Skeletal muscle tissue (tissue), 5 donors: Measurements from ENCODE around the gene SLC25A43. TPM values are rescaled to one million over a fixed set of nuclear protein-coding genes. Genes with fewer than 3 reads are reported as not detected.

Experiments
- H3K27ac ChIP-seq: one replicate; pipeline ENCODE4 v1.7.0; 2013; ENCODE audit warnings: mild to moderate bottlenecking, low read depth, low read length, inconsistent platforms
- H3K27me3 ChIP-seq, 3 donors: one replicate each; pipeline ENCODE4 v1.7.0; 2013; ENCODE audit warnings: low read length in 3 of 3; ENCODE audit not compliant: control insufficient read depth in 3 of 3, insufficient read depth in 3 of 3
- H3K36me3 ChIP-seq, 3 donors: one replicate each; pipeline ENCODE4 v1.7.0; 2013; ENCODE audit warnings: low read length in 3 of 3; ENCODE audit not compliant: control insufficient read depth in 3 of 3, insufficient read depth in 3 of 3
- H3K4me1 ChIP-seq, 3 donors: one replicate each; pipeline ENCODE4 v1.7.0; 2013; ENCODE audit warnings: low read length in 3 of 3, mild to moderate bottlenecking in 3 of 3; ENCODE audit not compliant: control insufficient read depth in 3 of 3, insufficient read depth in 3 of 3
- H3K4me3 ChIP-seq, 3 donors: one replicate each; pipeline ENCODE4 v1.7.0; 2013; ENCODE audit warnings: low read length in 3 of 3
- H3K9ac ChIP-seq, 3 donors: one replicate each; pipeline ENCODE4 v1.7.0; 2013; ENCODE audit warnings: low read length in 3 of 3, mild to moderate bottlenecking in 3 of 3, moderate library complexity in 2 of 3, low read depth in 1 of 3
- H3K9me3 ChIP-seq, 3 donors: one replicate each; pipeline ENCODE4 v1.7.0; 2013; ENCODE audit warnings: low read length in 3 of 3; ENCODE audit not compliant: control insufficient read depth in 3 of 3
- small RNA-seq: library from RNA; depleted of rRNA; stranded (forward); fragments of <200 nt; gene quantifications from one replicate; pipeline ENCODE3, GENCODE V24; 2014
- total RNA-seq: library from RNA; depleted of rRNA; stranded (reverse); fragments of >200 nt; gene quantifications from one replicate; pipeline ENCODE4 v1.2.3, GENCODE V29; 2014
- donor health status: Osteomylitis.

SLC25A43 gene
- total RNA-seq, 1 donor from 2014 or later, result 6.3 TPM

DNA sequence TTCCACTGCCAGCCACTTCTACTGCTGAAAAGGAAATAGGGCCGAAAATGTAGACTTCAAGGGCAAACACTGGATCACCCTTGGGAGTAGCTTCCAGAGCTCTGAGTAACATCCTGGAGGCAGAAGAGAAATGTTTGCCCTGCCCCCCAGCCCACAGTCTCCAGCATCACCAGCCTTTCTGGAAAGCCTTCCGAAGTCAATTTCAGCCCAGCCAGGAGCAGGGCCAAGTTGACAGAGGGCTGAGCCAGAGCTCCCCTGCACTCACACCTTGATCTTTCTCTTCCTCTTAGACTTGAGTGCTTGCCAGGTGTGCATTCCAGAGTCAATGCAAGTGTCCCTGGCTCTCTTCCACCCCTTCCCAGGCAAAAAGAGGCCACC is 104.3 kb downstream of the SLC25A43 start:
- no peaks in the 10 kb centered on the region for H3K36me3 ChIP-seq
- H3K4me1 ChIP-seq, result peaks cover 0 to 7% (median 0%) of the 10 kb centered on the region in 3 donors
- H3K4me3 ChIP-seq, result no peak overlapping the region
- H3K27ac ChIP-seq, result no peak overlapping the region
- H3K9me3 ChIP-seq, result no peaks in the 10 kb centered on the region
- no peak overlapping the region for H3K9ac ChIP-seq
- no peaks in the 10 kb centered on the region for H3K27me3 ChIP-seq

Small RNA genes lying within 50 kb of the gene (small RNA-seq; reads per million reads assigned to genes)
- gene RNU1-67P (0.46 reads per million, percentile 58 among the genes with 10 or more reads in this experiment), gene RNY3P16 (not detected)

Other genes with a start within 250 kb of the SLC25A43 start
- gene PGRMC1, start 163.1 kb upstream of the SLC25A43 start, total RNA-seq, result 89.8 TPM
- 118 TPM for gene SLC25A5, start 69.1 kb downstream of the SLC25A43 start, total RNA-seq
- 25.1 TPM for gene STEEP1, start 166.1 kb downstream of the SLC25A43 start, total RNA-seq
- gene UBE2A, start 175.2 kb downstream of the SLC25A43 start, total RNA-seq, result 19.8 TPM
- gene NKRF, start 207.1 kb downstream of the SLC25A43 start, total RNA-seq, result 3.1 TPM